Lower lobe of right lung (tissue), 2 donors: ENCODE results near the gene ESPNL. TPM values are rescaled to one million over a fixed set of nuclear protein-coding genes. Genes with fewer than 3 reads are reported as not detected.

Experiments used
- ATAC-seq, 2 donors: fragments of 200-7000 bp; cut with Tn5 transposase; one replicate each; pipeline ENCODE4 v1.9.1; 2020 to 2022; ENCODE audit warnings: mild to moderate bottlenecking in 2 of 2, moderate library complexity in 2 of 2
- DNase-seq: peaks from one replicate; pipeline ENCODE4 v3.0.0-alpha.2; 2020
- H3K27ac ChIP-seq: fragments of 200-600 bp; one replicate; pipeline ENCODE4 v1.8.0; 2022
- H3K27me3 ChIP-seq: fragments of 200-600 bp; one replicate; pipeline ENCODE4 v1.8.0; 2022; ENCODE audit warnings: low read depth
- H3K36me3 ChIP-seq: fragments of 200-600 bp; one replicate; pipeline ENCODE4 v1.8.0; 2022; ENCODE audit warnings: mild to moderate bottlenecking
- H3K4me1 ChIP-seq: fragments of 200-600 bp; one replicate; pipeline ENCODE4 v1.8.0; 2022
- H3K4me3 ChIP-seq: fragments of 200-600 bp; one replicate; pipeline ENCODE4 v1.8.0; 2022; ENCODE audit warnings: mild to moderate bottlenecking
- H3K9me3 ChIP-seq: fragments of 200-600 bp; one replicate; pipeline ENCODE4 v1.8.0; 2022
- intact Hi-C: fragments of 100-400 bp; cut with DNase I; formaldehyde crosslinking; loops from one replicate; pipeline ENCODE4 v1.11.0; 2022
- total RNA-seq: library from RNA; stranded (reverse); fragmentation: NEBNext Ultra II Directional; extraction: Animal tissue kit (Norgen Biotek cat#: 25700); gene quantifications from one replicate; pipeline ENCODE4 v1.2.1, GENCODE V29; 2021
- TF ChIP-seq, protein P1 (sequence below): fragments of 200-600 bp; IDR thresholded peaks from one replicate; pipeline ENCODE4 v1.8.0; 2022; ENCODE audit warnings: antibody characterized with exemption, mild to moderate bottlenecking
- donor health status: DM: no; HTN: yes; CAD: no; lungs with severe emphysema.

The ESPNL gene
- total RNA-seq, 1 donor from 2014 or later = 0.09 TPM

DNA sequence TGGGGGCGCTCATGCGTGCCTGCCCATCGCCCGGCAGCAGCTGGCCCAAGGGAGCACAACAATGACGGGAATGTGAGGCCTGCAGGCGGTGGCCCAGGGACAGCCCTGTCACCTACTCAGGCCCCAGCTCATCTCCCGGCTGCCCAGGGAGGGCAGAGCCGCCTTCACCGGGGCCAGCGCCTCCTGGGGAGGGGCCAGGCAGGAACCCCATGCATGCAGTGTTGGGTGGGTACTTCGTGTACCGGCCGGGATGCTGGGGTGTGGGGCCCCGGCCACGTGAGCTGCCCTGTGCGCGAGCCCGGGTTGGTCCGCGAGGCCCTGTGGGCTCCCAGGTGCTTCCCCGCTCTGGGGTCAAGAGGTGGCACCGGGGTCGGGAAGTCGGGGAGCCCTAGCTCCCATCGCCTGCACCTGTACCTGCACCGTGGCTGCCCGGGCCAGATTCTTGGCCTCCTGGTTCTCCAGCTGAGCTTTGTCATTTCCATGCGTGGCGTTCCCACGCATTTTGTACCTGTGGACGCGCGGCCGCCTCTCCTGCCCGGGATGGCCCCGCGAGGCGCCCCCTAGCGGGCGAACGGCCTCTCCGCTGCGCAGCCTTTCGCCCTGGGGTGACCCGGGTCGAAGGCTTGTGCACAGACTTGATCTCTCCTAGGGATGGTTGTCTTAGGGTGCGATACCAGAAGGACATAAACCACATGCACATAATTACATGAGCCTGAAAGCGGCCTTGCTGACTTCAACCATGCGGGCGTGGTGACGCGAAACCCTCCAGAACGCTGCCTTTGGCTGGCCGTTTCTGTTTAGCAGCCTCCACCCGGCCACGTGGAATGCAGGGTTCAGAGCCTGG, 39.3 kb downstream of the ESPNL start:
- intact Hi-C loops = no loop called here
- no peaks in the 10 kb centered on the region for H3K9me3 ChIP-seq
- no peaks in the 10 kb centered on the region for H3K36me3 ChIP-seq
- TF ChIP-seq, protein P1, sequence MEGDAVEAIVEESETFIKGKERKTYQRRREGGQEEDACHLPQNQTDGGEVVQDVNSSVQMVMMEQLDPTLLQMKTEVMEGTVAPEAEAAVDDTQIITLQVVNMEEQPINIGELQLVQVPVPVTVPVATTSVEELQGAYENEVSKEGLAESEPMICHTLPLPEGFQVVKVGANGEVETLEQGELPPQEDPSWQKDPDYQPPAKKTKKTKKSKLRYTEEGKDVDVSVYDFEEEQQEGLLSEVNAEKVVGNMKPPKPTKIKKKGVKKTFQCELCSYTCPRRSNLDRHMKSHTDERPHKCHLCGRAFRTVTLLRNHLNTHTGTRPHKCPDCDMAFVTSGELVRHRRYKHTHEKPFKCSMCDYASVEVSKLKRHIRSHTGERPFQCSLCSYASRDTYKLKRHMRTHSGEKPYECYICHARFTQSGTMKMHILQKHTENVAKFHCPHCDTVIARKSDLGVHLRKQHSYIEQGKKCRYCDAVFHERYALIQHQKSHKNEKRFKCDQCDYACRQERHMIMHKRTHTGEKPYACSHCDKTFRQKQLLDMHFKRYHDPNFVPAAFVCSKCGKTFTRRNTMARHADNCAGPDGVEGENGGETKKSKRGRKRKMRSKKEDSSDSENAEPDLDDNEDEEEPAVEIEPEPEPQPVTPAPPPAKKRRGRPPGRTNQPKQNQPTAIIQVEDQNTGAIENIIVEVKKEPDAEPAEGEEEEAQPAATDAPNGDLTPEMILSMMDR = peak; percentile 47
- H3K4me1 ChIP-seq = peaks cover 19% of the 10 kb centered on the region
- ATAC-seq (no peak), DNase-seq (no peak)
- peak overlapping the region; percentile 27 for H3K4me3 ChIP-seq
- H3K27ac ChIP-seq = no peak overlapping the region
- H3K27me3 ChIP-seq = no peaks in the 10 kb centered on the region

DNA sequence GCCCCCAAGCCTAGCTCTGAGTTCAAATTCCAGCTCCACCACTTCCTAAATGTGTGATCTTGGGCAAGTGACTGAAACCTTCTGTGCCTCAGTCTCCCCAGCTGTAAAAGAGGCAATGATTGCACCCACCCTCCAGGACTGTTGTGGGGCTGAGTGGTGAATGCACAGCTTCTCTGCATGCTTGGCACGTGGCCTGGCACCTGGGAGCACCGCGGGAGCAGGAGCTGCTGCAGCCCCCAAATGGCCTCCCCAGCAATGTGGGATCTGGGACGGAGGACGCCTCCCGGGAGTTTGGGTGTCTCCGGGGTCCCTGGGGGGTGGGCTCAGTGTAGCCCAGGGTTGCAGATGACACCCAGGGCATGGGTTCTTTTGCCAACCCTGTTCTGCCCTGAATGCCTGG, 39.9 kb downstream of the ESPNL start:
- TF ChIP-seq, protein P1 = no peak
- intact Hi-C loops = no loop called here

DNA sequence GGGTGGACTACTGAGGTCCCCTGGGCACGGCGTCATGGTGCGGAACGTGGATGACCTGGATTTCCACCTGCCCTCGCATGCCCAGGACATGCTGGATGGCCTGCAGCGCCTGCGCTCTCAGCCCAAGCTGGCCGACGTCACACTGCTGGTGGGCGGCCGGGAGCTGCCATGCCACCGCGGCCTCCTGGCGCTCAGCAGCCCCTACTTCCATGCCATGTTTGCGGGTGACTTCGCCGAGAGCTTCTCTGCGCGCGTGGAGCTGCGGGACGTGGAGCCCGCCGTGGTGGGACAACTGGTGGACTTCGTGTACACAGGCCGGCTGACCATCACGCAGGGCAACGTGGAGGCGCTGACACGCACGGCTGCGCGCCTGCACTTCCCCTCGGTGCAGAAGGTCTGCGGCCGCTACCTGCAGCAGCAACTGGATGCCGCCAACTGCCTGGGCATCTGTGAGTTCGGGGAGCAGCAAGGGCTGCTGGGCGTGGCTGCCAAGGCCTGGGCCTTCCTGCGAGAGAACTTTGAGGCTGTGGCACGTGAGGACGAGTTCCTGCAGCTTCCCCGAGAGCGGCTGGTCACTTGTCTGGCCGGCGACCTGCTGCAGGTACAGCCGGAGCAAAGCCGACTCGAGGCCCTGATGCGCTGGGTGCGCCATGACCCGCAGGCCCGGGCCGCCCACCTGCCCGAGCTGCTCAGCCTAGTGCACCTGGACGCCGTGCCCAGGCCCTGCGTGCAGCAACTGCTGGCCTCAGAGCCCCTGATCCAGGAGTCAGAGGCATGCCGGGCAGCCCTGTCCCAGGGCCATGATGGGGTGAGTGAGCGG, 40.8 kb downstream of the ESPNL start:
- TF ChIP-seq, protein P1 = no peak
- no peak for ATAC-seq
- intact Hi-C loops = no loop called here

More for the DNA sequence above, 39.9 kb downstream of the ESPNL start:
- Histone ChIP-seq H3K36me3 (no peaks in the 10 kb centered on the region), H3K9me3 (no peaks in the 10 kb centered on the region), H3K27me3 (no peaks in the 10 kb centered on the region), H3K27ac (no peak overlapping the region), H3K4me3 (no peak overlapping the region), H3K4me1 (peaks cover 19% of the 10 kb centered on the region)
- DNase-seq (no peak), ATAC-seq (no peak)

DNA sequence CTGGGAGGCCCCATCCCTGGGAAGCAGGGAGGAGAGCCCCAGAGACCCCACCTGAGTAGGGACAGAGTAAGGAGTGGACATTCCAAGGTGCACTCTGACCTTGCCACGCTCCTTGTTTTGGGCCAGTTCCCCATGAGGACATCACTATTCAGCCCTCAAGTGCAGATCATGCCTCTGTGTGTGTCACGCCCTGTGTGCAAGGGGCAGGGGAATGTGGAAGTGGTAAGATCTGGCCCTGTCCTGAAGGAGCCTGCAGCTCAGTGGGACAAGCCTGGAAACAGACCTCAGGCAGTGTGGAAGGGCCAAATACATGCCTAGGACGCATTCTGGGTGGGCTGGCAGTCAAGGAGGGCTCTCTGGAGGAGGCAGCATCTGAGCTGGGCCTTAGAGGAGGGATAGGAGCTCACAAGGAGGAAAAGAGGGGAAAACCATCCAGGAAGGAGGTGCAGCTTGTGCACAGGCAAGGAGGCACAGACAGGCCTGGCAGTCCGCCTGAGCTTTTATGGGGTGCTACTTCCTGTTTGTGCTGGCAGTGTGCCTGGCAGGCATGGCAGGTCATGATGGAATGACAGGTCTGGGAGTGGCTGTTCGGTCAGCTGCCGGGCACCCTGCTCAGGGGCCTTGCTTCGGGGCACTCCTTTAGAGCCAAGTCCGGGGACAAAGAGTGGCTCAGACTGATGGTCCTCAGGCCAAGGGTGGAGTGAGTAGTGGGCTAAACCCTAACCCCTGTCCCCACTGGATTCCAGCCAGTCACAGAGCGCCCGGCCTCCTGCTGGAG, 41.6 kb downstream of the ESPNL start:
- Histone ChIP-seq H3K36me3 (no peaks in the 10 kb centered on the region), H3K9me3 (no peaks in the 10 kb centered on the region), H3K4me3 (no peak overlapping the region), H3K27ac (no peak overlapping the region), H3K4me1 (peaks cover 19% of the 10 kb centered on the region), H3K27me3 (no peaks in the 10 kb centered on the region)
- TF ChIP-seq, protein P1 = no peak
- intact Hi-C loops = no loop called here
- ATAC-seq (peak; percentile 39 to 52), DNase-seq (peak; percentile 75)

More for the DNA sequence above, 40.8 kb downstream of the ESPNL start:
- H3K4me1 ChIP-seq = peaks cover 19% of the 10 kb centered on the region
- no peak for DNase-seq
- H3K9me3 ChIP-seq = no peaks in the 10 kb centered on the region
- H3K27me3 ChIP-seq = no peaks in the 10 kb centered on the region
- H3K4me3 ChIP-seq = no peak overlapping the region
- H3K36me3 ChIP-seq = no peaks in the 10 kb centered on the region
- no peak overlapping the region for H3K27ac ChIP-seq
